A673 (cell line): ENCODE measurements around the gene CACNA2D2. TPM values are rescaled to one million over a fixed set of nuclear protein-coding genes. Genes with fewer than 3 reads are reported as not detected.

ENCODE experiments used
- BruUV-seq: library from RNA; stranded (reverse); fragments of 400-500 nt; replicated peaks from 2 replicates; lab custom pipeline; 2021; lab: Mats Ljungman, UMichigan
- CTCF ChIA-PET: fragments of 300-600 bp; sonication (Branson Sonifier 250); formaldehyde crosslinking; loops from one replicate; lab custom pipeline; 2022; ENCODE audit warnings: antibody characterized with exemption; lab: Charles Lee
- POLR2A ChIA-PET: fragments of 300-600 bp; sonication (Branson Sonifier 250); formaldehyde crosslinking; loops from one replicate; lab custom pipeline; 2022; ENCODE audit warnings: antibody characterized with exemption; ENCODE audit not compliant: low non-redundant PET; lab: Charles Lee
- DNase-seq: peaks from one replicate; pipeline ENCODE4 v3.0.0-alpha.2; 2015; ENCODE audit warnings: low spot score
- H3K27ac ChIP-seq: fragments of 200-600 bp; sonication (generic); 2 replicates; pipeline ENCODE4 v1.5.1; 2016; ENCODE audit warnings: mixed run types, low read depth, mild to moderate bottlenecking, mixed read lengths, antibody characterized with exemption, low read length; ENCODE audit not compliant: poor library complexity, severe bottlenecking
- H3K27me3 ChIP-seq: fragments of 200-600 bp; sonication (generic); replicated peaks from 2 replicates; pipeline ENCODE4 v1.6.1; 2017; ENCODE audit warnings: mixed run types, low read depth, mild to moderate bottlenecking, mixed read lengths, antibody characterized with exemption, low read length; ENCODE audit not compliant: insufficient read depth, poor library complexity
- H3K36me3 ChIP-seq: fragments of 200-600 bp; sonication (generic); 2 replicates; pipeline ENCODE4 v1.6.1; 2016; ENCODE audit warnings: mixed run types, mild to moderate bottlenecking, mixed read lengths, antibody characterized with exemption, low read length; ENCODE audit not compliant: insufficient read depth, poor library complexity, severe bottlenecking
- H3K4me1 ChIP-seq: fragments of 200-600 bp; sonication (generic); 2 replicates; pipeline ENCODE4 v1.6.1; 2017; ENCODE audit warnings: mixed run types, mild to moderate bottlenecking, mixed read lengths, antibody characterized with exemption, low read length; ENCODE audit not compliant: insufficient read depth, poor library complexity, severe bottlenecking
- H3K4me3 ChIP-seq: fragments of 200-600 bp; sonication (generic); 2 replicates; pipeline ENCODE4 v1.5.1; 2016; ENCODE audit warnings: low read depth, mixed run types, mild to moderate bottlenecking, mixed read lengths, low read length; ENCODE audit not compliant: poor library complexity, severe bottlenecking
- H3K9me3 ChIP-seq: fragments of 200-600 bp; sonication (generic); 2 replicates; pipeline ENCODE4 v1.6.1; 2016; ENCODE audit warnings: mixed run types, low read depth, mild to moderate bottlenecking, mixed read lengths, antibody characterized with exemption, low read length; ENCODE audit not compliant: poor library complexity, severe bottlenecking
- EZH2 ChIP-seq: fragments of 200-600 bp; sonication (generic); IDR thresholded peaks from 2 replicates; pipeline ENCODE4 v1.6.1; 2017; ENCODE audit warnings: borderline replicate concordance, low read depth, mild to moderate bottlenecking, mixed read lengths, antibody characterized with exemption, low read length; ENCODE audit not compliant: poor library complexity, severe bottlenecking
- intact Hi-C: fragments of 100-400 bp; cut with micrococcal nuclease; formaldehyde crosslinking; loops from one replicate; pipeline ENCODE4 v1.10.0; 2022; ENCODE audit not compliant: unreplicated experiment
- total RNA-seq: library from RNA; stranded (reverse); gene quantifications from 2 replicates; pipeline ENCODE4 v1.2.3, GENCODE V29; 2021
- TF ChIP-seq, protein P1 (sequence below): fragments of 300-800, 200-600 bp; sonication (generic); conservative IDR thresholded peaks from 2 replicates; pipeline ENCODE4 v1.5.1; 2017; ENCODE audit warnings: low read depth, mild to moderate bottlenecking, antibody characterized with exemption, low read length, moderate library complexity, mixed read lengths

The CACNA2D2 gene
- total RNA-seq, 1 experiment from 2014 or later: 0.17 TPM

- Histone ChIP-seq H3K9me3 (no peaks in the 10 kb centered on the region), H3K36me3 (no peaks in the 10 kb centered on the region), H3K4me1 (no peaks in the 10 kb centered on the region), H3K27ac (no peak overlapping the region), H3K27me3 (peaks cover 4% of the 10 kb centered on the region), H3K4me3 (no peak overlapping the region)
- DNase-seq: no peak
- no peak for TF ChIP-seq EZH2
- TF ChIP-seq, protein P1, sequence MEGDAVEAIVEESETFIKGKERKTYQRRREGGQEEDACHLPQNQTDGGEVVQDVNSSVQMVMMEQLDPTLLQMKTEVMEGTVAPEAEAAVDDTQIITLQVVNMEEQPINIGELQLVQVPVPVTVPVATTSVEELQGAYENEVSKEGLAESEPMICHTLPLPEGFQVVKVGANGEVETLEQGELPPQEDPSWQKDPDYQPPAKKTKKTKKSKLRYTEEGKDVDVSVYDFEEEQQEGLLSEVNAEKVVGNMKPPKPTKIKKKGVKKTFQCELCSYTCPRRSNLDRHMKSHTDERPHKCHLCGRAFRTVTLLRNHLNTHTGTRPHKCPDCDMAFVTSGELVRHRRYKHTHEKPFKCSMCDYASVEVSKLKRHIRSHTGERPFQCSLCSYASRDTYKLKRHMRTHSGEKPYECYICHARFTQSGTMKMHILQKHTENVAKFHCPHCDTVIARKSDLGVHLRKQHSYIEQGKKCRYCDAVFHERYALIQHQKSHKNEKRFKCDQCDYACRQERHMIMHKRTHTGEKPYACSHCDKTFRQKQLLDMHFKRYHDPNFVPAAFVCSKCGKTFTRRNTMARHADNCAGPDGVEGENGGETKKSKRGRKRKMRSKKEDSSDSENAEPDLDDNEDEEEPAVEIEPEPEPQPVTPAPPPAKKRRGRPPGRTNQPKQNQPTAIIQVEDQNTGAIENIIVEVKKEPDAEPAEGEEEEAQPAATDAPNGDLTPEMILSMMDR: no peak
- BruUV-seq: no TSS peak
- intact Hi-C loops: no loop called here
- CTCF ChIA-PET: no interaction called here
- POLR2A ChIA-PET: no interaction called here
Measured at GRCh38 chr3:50533807-50534461, 30.5 kb upstream of the CACNA2D2 start.

- ChIA-PET POLR2A (no interaction called here), CTCF (no interaction called here)
Measured at GRCh38 chr3:50533316-50533715, 29.9 kb upstream of the CACNA2D2 start.

GRCh38 chr3:50532062-50532705 lies 28.8 kb upstream of the CACNA2D2 start:
- POLR2A ChIA-PET: no interaction called here
- Histone ChIP-seq H3K4me3 (no peak overlapping the region), H3K27ac (no peak overlapping the region), H3K36me3 (no peaks in the 10 kb centered on the region), H3K4me1 (no peaks in the 10 kb centered on the region), H3K9me3 (no peaks in the 10 kb centered on the region), H3K27me3 (peaks cover 4% of the 10 kb centered on the region)
- no peak for DNase-seq
- CTCF ChIA-PET: no interaction called here
- intact Hi-C loops: no loop called here
- TF ChIP-seq EZH2: no peak
- TF ChIP-seq, protein P1: no peak
- no TSS peak for BruUV-seq

More at GRCh38 chr3:50533316-50533715, 29.9 kb upstream of the CACNA2D2 start:
- Histone ChIP-seq H3K9me3 (no peaks in the 10 kb centered on the region), H3K27ac (no peak overlapping the region), H3K4me3 (no peak overlapping the region), H3K36me3 (no peaks in the 10 kb centered on the region), H3K4me1 (no peaks in the 10 kb centered on the region), H3K27me3 (peaks cover 4% of the 10 kb centered on the region)
- TF ChIP-seq, protein P1: no peak
- TF ChIP-seq EZH2: no peak
- no peak for DNase-seq
- intact Hi-C loops: no loop called here
- BruUV-seq: no TSS peak
